ENCODE measurements around the gene COL16A1. TPM values are rescaled to one million over a fixed set of nuclear protein-coding genes. Genes with fewer than 3 reads are reported as not detected.

Gene COL16A1
- total and polyA plus RNA-seq, 7 experiments from 2014 or later, result 0.31 to 0.37 TPM; not detected in 5

DNA sequence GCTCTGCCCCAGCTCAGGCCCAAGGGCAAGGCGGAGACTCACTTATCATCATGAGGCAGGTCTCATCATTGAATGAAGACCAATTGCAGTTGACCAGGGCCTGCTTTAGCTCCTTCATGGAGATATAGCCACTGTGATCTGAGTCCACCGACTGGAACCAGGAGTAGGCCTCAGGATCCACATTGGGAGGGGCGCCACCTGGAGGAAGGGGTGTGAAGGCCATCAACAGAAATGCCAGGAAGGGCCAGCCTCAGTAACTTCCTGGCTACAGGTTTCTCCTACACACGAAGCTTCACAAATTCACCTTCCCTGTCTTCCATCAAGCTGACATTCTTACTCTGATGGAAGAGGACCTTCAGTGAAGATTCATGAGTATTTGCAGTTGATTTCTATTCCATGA, 70.7 kb downstream of the COL16A1 start:
- H3K9me3 Mint-ChIP-seq, result no peaks in the 10 kb centered on the region
- Histone ChIP-seq H3K27ac (ENCODE audit: low read depth, low read length) (no peak overlapping the region), H3K27me3 (ENCODE audit: control insufficient read depth in 2 of 2, insufficient read depth in 2 of 2, low read length in 2 of 2) (no peaks in the 10 kb centered on the region), H3K4me3 (ENCODE audit: low read length) (no peak overlapping the region), H3K9me3 (ENCODE audit: control insufficient read depth in 2 of 3, low read length in 3 of 3) (no peaks in the 10 kb centered on the region), H3K36me3 (ENCODE audit: control insufficient read depth in 2 of 3, insufficient read depth in 3 of 3, low read length in 3 of 3) (peaks cover 0 to 70% (median 24%) of the 10 kb centered on the region in 3 experiments), H3K4me1 (ENCODE audit: control insufficient read depth in 2 of 2, insufficient read depth in 2 of 2, low read length in 2 of 2) (peaks cover 0 to 9% of the 10 kb centered on the region in 2 donors)
- peaks cover 4 to 44% (median 9%) of the 10 kb centered on the region in 5 donors for H3K36me3 Mint-ChIP-seq
- peaks cover 0 to 27% (median 9%) of the 10 kb centered on the region in 7 donors for H3K4me1 Mint-ChIP-seq
- ATAC-seq (no peak), DNase-seq (peak in 1 of 9 donors; percentile 40)
- H3K4me3 Mint-ChIP-seq, result no peak overlapping the region
- CTCF ChIA-PET, result interaction anchor here (0.7 kb wide), 1 partner anchor 14 kb away, joined by 3 read pairs; no protein-coding TSS in a partner anchor
- no peak overlapping the region for H3K27ac Mint-ChIP-seq
- H3K27me3 Mint-ChIP-seq, result no peaks in the 10 kb centered on the region
- POLR2A ChIA-PET, result interaction anchor here (1.0 kb wide), 1 partner anchor 10 kb away, joined by 3 read pairs; no protein-coding TSS in a partner anchor
- intact Hi-C loops (cut with micrococcal nuclease), result no loop called here

DNA sequence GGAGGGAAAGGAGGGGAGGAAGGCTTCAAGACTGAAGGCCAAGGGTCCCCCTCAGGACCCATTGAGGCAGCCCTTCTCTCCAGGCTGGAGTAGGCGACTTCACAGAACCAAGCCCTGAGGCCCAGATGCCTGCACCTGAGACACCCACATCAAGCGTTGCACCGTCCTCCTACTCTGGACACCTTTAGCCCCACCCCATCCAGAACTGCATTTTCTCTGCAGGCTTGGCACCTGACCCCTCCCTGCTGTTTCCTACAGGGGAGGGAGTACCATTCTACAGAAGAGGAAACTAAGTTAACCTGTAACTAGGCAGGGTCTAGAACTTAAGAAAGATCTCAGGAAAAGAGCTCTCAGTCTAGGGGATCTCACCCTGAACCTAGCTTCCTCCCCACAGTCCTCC, 71.2 kb downstream of the COL16A1 start:
- POLR2A ChIA-PET, result interaction anchor here (1.0 kb wide), 1 partner anchor 10 kb away, joined by 3 read pairs; no protein-coding TSS in a partner anchor
- DNase-seq (no peak), ATAC-seq (no peak)
- Mint-ChIP-seq H3K27me3 (no peaks in the 10 kb centered on the region), H3K36me3 (peaks cover 4 to 47% (median 9%) of the 10 kb centered on the region in 5 donors), H3K4me1 (peaks cover 0 to 27% (median 6%) of the 10 kb centered on the region in 7 donors), H3K4me3 (no peak overlapping the region), H3K27ac (no peak overlapping the region), H3K9me3 (no peaks in the 10 kb centered on the region)
- Histone ChIP-seq H3K9me3 (ENCODE audit: control insufficient read depth in 2 of 3, low read length in 3 of 3) (no peaks in the 10 kb centered on the region), H3K36me3 (ENCODE audit: control insufficient read depth in 2 of 3, insufficient read depth in 3 of 3, low read length in 3 of 3) (peaks cover 0 to 74% (median 24%) of the 10 kb centered on the region in 3 experiments), H3K4me1 (ENCODE audit: control insufficient read depth in 2 of 2, insufficient read depth in 2 of 2, low read length in 2 of 2) (peaks cover 0 to 5% of the 10 kb centered on the region in 2 donors), H3K4me3 (ENCODE audit: low read length) (no peak overlapping the region), H3K27ac (ENCODE audit: low read depth, low read length) (no peak overlapping the region), H3K27me3 (ENCODE audit: control insufficient read depth in 2 of 2, insufficient read depth in 2 of 2, low read length in 2 of 2) (no peaks in the 10 kb centered on the region)
- CTCF ChIA-PET, result interaction anchor here (0.7 kb wide), 1 partner anchor 14 kb away, joined by 3 read pairs; no protein-coding TSS in a partner anchor
- intact Hi-C loops (cut with micrococcal nuclease), result no loop called here

DNA sequence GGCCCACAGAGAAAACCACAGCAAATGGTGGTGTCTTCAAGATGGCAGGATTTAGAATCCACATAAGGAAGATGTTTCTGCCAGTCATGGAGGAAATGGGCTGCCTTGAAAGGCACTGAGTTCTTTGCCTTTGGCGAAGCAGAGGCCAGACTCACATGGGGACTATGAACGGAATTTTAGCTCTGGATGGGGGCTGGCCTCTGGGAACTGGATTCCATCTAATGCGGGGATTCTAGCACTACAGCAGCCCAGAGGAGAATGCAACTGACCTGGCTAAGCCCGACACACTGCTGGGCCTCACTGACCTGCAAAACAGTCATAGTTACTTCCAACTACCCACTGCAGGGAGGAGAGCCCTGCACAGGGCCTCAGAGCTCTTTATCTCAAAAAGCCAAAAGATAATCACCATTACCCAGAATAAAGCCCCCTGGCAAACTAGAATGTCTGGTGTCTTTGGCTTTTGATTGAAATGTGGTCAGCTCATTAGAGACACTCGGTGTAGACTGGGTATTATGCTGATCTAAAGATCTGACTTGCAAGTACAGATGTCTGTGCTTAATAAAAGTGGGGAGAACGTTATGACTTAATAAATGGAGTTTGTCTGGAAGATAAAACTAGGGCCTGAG, 74.8 kb downstream of the COL16A1 start:
- H3K27ac Mint-ChIP-seq, result no peak overlapping the region
- H3K9me3 Mint-ChIP-seq, result no peaks in the 10 kb centered on the region
- H3K4me1 Mint-ChIP-seq, result peaks cover 0 to 6% (median 0%) of the 10 kb centered on the region in 7 donors
- no peaks in the 10 kb centered on the region for H3K27me3 Mint-ChIP-seq
- Histone ChIP-seq H3K4me3 (ENCODE audit: low read length) (no peak overlapping the region), H3K27ac (ENCODE audit: low read depth, low read length) (no peak overlapping the region), H3K9me3 (ENCODE audit: control insufficient read depth in 2 of 3, low read length in 3 of 3) (no peaks in the 10 kb centered on the region), H3K4me1 (ENCODE audit: control insufficient read depth in 2 of 2, insufficient read depth in 2 of 2, low read length in 2 of 2) (no peaks in the 10 kb centered on the region), H3K27me3 (ENCODE audit: control insufficient read depth in 2 of 2, insufficient read depth in 2 of 2, low read length in 2 of 2) (no peaks in the 10 kb centered on the region), H3K36me3 (ENCODE audit: control insufficient read depth in 2 of 3, insufficient read depth in 3 of 3, low read length in 3 of 3) (peaks cover 0 to 69% (median 24%) of the 10 kb centered on the region in 3 experiments)
- peaks cover 4 to 50% (median 10%) of the 10 kb centered on the region in 5 donors for H3K36me3 Mint-ChIP-seq
- CTCF ChIA-PET, result no interaction called here
- intact Hi-C loops (cut with micrococcal nuclease), result no loop called here
- DNase-seq (no peak), ATAC-seq (no peak)
- H3K4me3 Mint-ChIP-seq, result no peak overlapping the region
- POLR2A ChIA-PET, result no interaction called here

DNA sequence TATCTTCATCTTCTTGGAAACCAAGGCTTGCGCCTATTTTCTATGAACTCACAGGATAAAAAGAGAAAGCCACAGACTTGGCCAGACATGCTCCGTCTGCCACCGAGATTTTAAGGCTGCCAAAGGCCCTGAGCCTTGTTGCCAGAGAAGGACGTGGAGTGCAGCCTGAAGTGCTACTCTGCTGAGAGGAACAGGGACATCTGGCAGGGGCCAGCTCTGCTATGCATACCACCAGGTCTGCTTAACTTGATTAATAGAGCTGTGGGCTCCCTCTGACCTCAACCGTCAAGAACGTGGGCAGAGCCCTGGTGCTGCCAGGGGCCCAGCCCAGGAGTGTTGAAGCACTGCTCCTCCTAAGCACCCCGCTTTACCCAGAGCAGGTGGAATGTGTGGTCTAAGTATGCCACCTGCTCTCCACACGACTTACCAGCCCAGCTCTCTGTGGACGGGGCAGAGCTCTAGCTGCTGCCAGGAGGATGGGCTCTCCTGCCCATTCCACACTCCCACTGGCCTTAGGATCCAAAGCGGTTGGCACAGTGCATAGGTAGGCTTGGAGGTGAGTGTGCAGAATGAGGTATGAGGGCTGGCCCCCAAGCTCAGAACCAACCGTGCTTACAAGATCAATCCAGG, 75.8 kb downstream of the COL16A1 start:
- Histone ChIP-seq H3K4me3 (ENCODE audit: low read length) (no peak overlapping the region), H3K4me1 (ENCODE audit: control insufficient read depth in 2 of 2, insufficient read depth in 2 of 2, low read length in 2 of 2) (no peaks in the 10 kb centered on the region), H3K27ac (ENCODE audit: low read depth, low read length) (no peak overlapping the region), H3K27me3 (ENCODE audit: control insufficient read depth in 2 of 2, insufficient read depth in 2 of 2, low read length in 2 of 2) (no peaks in the 10 kb centered on the region), H3K9me3 (ENCODE audit: control insufficient read depth in 2 of 3, low read length in 3 of 3) (no peaks in the 10 kb centered on the region), H3K36me3 (ENCODE audit: control insufficient read depth in 2 of 3, insufficient read depth in 3 of 3, low read length in 3 of 3) (peaks cover 0 to 64% (median 24%) of the 10 kb centered on the region in 3 experiments)
- peaks cover 4 to 55% (median 14%) of the 10 kb centered on the region in 5 donors for H3K36me3 Mint-ChIP-seq
- H3K4me1 Mint-ChIP-seq, result peaks cover 0 to 7% (median 0%) of the 10 kb centered on the region in 7 donors
- H3K27ac Mint-ChIP-seq, result no peak overlapping the region
- H3K27me3 Mint-ChIP-seq, result no peaks in the 10 kb centered on the region
- no peaks in the 10 kb centered on the region for H3K9me3 Mint-ChIP-seq
- POLR2A ChIA-PET, result no interaction called here
- no peak overlapping the region for H3K4me3 Mint-ChIP-seq
- DNase-seq (no peak), ATAC-seq (no peak)
- CTCF ChIA-PET, result no interaction called here
- intact Hi-C loops (cut with micrococcal nuclease), result no loop called here

DNA sequence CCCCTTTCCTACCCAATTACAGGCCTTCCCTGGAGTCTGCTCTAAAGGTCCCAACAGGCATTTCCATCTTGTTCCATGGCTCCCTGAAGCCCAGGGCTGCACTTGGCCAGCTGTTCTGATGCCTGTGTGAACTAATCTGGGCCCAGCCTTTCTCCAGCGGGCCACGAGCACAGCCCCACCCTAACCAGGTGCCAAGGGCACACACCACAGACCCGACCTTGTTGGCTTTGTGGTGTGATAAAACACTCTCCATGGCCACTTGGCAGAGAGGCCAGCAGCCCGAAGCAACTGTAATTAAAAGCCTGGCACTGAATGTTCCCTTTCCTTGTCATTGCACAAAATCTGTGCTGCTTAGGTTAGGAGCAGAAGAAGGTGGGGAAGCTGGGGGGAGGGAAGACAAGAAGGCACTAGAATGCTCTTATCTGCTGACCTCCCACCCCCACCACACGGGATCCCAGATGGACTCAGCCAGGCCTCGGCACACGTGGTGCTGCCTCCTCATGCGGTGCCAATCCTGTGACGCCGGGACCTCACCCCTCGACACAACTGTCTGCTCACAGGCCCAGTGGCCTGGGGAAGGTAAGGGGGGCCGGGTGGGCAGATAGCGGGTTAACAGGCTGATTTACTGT, 76.4 kb downstream of the COL16A1 start:
- H3K36me3 ChIP-seq (ENCODE audit: control insufficient read depth in 2 of 3, insufficient read depth in 3 of 3, low read length in 3 of 3), result peaks cover 0 to 57% (median 22%) of the 10 kb centered on the region in 3 experiments

DNA sequence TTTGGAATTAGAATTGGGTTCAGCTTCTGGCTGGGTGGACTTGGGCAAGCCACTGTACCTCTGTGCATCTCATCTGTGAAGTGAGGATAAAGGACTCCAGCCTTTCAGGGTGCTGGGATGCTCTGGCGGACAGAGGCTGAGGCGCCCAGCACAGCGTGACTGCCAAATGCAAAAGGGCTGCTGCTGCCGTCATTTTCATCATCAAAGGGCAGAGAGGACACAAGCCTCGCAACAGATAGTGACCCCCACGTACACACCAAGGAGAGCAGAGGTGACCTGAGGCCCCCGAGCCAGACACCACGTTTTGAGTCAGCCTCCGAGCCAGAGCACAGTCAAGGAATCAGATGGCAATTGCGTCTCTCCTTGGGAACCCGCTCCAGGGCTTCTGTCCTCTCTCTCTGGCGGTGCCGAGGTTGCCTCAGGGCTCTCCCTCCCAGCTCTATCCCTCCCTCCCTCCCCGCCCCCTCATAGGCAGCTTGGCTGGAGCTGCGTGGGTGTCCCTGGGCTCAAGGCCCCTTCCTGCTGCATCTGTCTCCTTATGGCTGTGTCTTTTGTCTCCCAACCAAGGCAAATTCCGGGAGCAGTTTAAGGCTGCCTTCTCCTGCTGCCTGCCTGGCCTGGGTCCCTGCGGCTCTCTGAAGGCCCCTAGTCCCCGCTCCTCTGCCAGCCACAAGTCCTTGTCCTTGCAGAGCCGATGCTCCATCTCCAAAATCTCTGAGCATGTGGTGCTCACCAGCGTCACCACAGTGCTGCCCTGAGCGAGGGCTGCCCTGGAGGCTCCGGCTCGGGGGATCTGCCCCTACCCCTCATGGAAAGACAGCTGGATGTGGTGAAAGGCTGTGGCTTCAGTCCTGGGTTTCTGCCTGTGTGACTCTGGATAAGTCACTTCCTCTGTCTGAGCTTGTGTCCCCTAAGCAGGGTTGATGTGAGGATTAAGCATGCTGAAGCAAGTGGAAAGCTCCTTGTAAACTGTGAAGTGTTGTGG, 77.3 kb downstream of the COL16A1 start:
- Mint-ChIP-seq H3K9me3 (no peaks in the 10 kb centered on the region), H3K27me3 (no peaks in the 10 kb centered on the region), H3K4me1 (peaks cover 0 to 8% (median 0%) of the 10 kb centered on the region in 7 donors), H3K36me3 (peaks cover 4 to 46% (median 9%) of the 10 kb centered on the region in 5 donors), H3K27ac (peak overlapping the region in 2 of 9 donors; percentile 25 to 47), H3K4me3 (no peak overlapping the region)
- Histone ChIP-seq H3K27ac (ENCODE audit: low read depth, low read length) (no peak overlapping the region), H3K4me3 (ENCODE audit: low read length) (no peak overlapping the region), H3K4me1 (ENCODE audit: control insufficient read depth in 2 of 2, insufficient read depth in 2 of 2, low read length in 2 of 2) (no peaks in the 10 kb centered on the region), H3K27me3 (ENCODE audit: control insufficient read depth in 2 of 2, insufficient read depth in 2 of 2, low read length in 2 of 2) (no peaks in the 10 kb centered on the region), H3K36me3 (ENCODE audit: control insufficient read depth in 2 of 3, insufficient read depth in 3 of 3, low read length in 3 of 3) (peaks cover 0 to 48% (median 14%) of the 10 kb centered on the region in 3 experiments), H3K9me3 (ENCODE audit: control insufficient read depth in 2 of 3, low read length in 3 of 3) (no peaks in the 10 kb centered on the region)
- intact Hi-C loops (cut with micrococcal nuclease), result no loop called here
- DNase-seq (no peak), ATAC-seq (no peak)
- ChIA-PET POLR2A (no interaction called here), CTCF (no interaction called here)

More for the DNA sequence above, 76.4 kb downstream of the COL16A1 start:
- Histone ChIP-seq H3K27ac (ENCODE audit: low read depth, low read length) (no peak overlapping the region), H3K4me1 (ENCODE audit: control insufficient read depth in 2 of 2, insufficient read depth in 2 of 2, low read length in 2 of 2) (no peaks in the 10 kb centered on the region), H3K9me3 (ENCODE audit: control insufficient read depth in 2 of 3, low read length in 3 of 3) (no peaks in the 10 kb centered on the region), H3K27me3 (ENCODE audit: control insufficient read depth in 2 of 2, insufficient read depth in 2 of 2, low read length in 2 of 2) (no peaks in the 10 kb centered on the region), H3K4me3 (ENCODE audit: low read length) (no peak overlapping the region)
- Mint-ChIP-seq H3K4me1 (peaks cover 0 to 7% (median 0%) of the 10 kb centered on the region in 7 donors), H3K27ac (no peak overlapping the region), H3K36me3 (peaks cover 4 to 49% (median 14%) of the 10 kb centered on the region in 5 donors), H3K9me3 (no peaks in the 10 kb centered on the region), H3K27me3 (no peaks in the 10 kb centered on the region), H3K4me3 (no peak overlapping the region)
- intact Hi-C loops (cut with micrococcal nuclease), result no loop called here
- ChIA-PET CTCF (no interaction called here), POLR2A (no interaction called here)
- no peak for DNase-seq
- no peak for ATAC-seq

Measured in naive thymus-derived CD4-positive, alpha-beta T cell (primary cell).